Measurements from ENCODE around the gene CPNE7.
A peak's percentile ranks its signal among the peaks of the same experiment; 100 is the strongest.

CPNE7 gene

DNA sequence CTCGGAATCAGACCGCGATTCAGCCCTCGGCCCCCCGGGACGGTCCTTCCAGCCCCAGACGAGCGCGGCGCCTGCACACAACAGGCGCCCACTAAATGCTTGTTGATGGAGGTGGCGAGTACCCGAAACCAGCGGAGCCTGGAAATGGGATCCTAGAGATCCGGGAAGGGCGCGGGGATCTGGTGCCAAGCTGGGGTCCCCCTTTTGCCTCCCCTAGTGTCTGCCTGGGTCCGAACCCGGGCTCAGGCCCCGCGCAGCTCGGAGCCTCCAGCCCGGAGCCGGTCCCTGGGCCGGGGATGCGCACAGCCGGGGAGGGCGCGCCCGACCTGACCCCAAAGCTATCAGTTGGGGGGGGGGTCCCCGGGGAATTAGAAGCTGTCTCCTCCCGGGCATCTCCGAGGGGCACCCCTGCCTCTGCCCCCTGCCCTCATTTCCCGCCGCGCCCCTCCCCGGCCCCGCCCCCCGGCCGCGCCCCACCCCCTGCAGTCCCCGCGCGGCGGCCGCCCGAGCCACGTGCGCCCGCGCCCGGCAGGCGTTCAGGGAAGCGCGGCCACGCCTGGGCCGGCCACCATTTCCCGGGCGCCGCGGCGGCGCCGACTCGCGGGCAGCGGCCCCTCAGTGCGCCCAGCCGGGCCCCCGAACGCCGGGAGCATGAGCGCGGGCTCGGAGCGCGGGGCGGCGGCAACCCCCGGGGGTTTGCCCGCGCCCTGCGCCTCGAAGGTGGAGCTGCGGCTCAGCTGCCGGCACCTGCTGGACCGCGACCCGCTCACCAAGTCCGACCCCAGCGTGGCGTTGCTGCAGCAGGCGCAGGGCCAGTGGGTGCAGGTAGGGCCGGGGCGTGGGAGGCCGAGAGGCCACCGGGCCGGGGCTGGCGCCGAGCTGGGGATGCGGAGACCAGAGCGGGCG, at the start of gene CPNE7:
CPNE7 (plus strand) TSS at position 512 of the 906 bp plus-strand sequence; CDS start at position 652, 140 bp downstream.
- no peak for DNase-seq

GRCh38 chr16:89529097-89529496, 46.5 kb upstream of the CPNE7 start:
- DNase-seq = no peak

GRCh38 chr16:89530401-89531381, 44.9 kb upstream of the CPNE7 start:
- DNase-seq = no peak

DNA sequence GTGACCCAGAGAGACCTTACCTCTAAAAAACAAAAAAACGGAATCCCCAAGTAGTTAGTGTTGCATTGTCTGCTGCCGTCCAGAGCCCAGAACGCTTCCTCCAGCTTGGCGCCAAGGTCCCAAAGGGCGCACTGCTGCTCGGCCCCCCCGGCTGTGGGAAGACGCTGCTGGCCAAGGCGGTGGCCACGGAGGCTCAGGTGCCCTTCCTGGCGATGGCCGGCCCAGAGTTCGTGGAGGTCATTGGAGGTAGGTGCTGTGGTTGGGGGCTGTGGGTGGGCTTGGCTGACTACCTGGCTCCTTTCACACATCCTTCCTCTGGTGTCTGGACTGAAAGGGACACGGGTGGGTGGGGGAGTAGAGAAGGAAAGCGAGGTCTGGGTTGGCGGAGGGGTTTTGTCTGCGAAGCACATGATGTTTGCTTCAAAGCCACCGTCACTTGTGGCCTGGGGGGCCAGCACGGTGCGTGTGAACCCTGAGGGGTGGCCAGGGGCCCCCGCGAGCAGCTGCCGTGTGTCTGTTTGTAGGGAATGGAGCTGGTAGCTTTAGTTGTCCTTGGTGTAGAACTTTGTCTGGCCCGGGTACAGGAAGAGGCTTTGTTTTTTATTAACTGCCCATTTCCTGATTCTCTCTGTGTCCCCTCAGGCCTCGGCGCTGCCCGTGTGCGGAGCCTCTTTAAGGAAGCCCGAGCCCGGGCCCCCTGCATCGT, 43.6 kb upstream of the CPNE7 start:
- DNase-seq = no peak

DNA sequence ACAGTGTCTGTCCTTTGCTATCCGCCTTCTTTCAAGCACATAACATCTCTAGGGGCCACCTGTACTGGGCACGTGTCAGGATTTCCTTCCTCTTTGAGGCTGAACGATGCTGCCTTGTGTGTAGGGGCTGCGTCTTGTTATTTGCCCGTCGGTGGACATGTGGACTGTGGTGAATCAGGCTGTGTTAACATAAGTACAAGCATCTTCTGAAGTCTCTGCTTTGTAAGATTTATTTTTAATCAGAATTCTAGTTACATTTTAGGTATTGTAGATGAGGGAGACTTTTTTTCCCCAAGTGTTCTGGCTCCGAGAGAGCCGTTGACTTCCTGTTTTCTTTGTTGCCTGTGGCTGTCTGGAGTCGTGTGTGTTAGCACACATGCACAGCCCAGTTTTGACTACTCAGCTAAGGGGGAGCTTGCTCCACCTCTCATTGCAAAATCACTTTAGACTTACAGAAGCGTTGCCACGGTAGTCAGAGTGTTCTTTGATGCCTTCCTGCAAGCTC, 41.3 kb upstream of the CPNE7 start:
- peak; percentile 76 for DNase-seq

- no peak for DNase-seq
Measured at GRCh38 chr16:89536371-89536770, 39.2 kb upstream of the CPNE7 start.

GRCh38 chr16:89536886-89537548, 38.5 kb upstream of the CPNE7 start:
- no peak for DNase-seq

- DNase-seq = no peak
Measured at GRCh38 chr16:89537549-89537925, 38.0 kb upstream of the CPNE7 start.

- no peak for DNase-seq
Measured at GRCh38 chr16:89538286-89538685, 37.3 kb upstream of the CPNE7 start.

DNA sequence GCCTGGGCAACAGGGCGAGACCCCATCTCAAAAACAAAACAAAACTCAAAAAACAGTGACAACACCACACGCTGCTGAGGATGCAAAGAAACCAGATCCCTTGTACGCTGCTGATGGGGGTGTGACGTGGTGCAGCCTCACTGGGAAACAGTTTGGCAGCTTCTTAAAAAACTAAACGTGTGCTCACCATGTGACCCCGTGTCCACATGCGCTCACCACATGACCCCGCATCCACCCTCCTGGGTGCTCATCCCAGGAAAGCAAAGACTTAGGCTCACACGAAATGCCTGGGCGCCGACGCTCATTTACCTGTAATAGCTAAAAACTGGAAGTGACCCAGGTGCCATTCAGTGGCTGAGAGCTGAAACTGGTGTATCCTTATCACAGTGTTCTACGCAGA, 35.0 kb upstream of the CPNE7 start:
- no peak for DNase-seq

- DNase-seq = no peak
Measured at GRCh38 chr16:89541792-89542191, 33.8 kb upstream of the CPNE7 start.

DNA sequence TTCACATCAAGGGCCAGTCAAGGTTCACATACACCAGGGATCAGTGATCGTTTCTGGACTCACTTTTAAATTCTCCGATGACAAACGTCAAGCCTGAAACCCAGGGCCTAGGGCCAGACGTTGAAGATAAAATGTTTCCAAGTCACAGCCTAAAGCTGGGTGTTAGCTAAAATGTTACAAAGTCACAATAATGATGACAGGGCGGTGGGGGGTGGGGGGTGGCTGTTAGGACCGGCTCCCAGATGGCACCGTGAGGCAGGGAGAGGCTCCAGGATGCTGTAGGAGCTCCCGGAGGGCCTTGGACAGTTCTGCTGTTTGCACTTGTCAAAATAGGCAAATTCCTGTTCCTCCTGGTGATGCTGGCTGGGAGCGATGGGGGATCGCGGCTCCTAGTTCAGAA, 31.4 kb upstream of the CPNE7 start:
- DNase-seq = no peak

GRCh38 chr16:89544713-89545043, 30.9 kb upstream of the CPNE7 start:
- no peak for DNase-seq

DNA sequence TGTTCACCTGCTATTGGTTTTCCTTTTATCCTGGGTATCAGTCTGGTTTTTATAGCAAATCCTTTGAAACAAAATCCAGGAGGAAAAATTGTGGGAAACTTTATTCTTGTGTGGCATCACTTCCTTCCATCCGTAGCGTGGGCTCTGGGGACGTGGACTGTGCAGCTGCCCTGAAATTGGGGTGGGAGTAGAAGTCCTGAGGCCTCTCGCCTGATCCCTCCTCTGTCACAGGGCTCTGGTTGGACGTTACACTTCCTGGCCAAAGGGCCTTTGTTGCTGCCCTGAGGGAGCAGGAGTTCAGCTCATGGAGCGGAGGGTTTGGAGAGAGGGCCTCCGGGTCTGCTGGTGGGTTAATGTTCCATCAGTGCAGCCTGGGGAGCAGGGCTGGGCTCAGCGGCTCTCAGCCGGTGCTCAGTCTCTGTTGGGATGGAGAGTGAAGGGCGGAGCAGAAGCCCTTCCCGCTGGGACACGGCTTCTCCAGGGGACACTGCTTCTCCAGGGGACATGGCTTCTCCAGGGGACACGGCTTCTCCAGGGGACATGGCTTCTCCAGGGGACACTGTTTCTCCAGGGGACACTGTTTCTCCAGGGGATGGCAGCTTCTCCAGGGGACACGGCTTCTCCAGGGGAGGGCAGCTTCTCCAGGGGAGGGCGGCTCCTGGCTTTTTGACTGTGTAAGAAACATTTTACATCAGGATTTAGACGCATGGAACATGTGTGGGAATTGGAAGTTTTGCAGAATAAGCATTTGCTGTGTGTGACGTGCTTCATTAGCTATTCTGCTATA, 30.3 kb upstream of the CPNE7 start:
- DNase-seq = no peak

- no peak for DNase-seq
Measured at GRCh38 chr16:89545831-89546574, 29.6 kb upstream of the CPNE7 start.

GRCh38 chr16:89546781-89547180, 28.8 kb upstream of the CPNE7 start:
- no peak for DNase-seq

DNA sequence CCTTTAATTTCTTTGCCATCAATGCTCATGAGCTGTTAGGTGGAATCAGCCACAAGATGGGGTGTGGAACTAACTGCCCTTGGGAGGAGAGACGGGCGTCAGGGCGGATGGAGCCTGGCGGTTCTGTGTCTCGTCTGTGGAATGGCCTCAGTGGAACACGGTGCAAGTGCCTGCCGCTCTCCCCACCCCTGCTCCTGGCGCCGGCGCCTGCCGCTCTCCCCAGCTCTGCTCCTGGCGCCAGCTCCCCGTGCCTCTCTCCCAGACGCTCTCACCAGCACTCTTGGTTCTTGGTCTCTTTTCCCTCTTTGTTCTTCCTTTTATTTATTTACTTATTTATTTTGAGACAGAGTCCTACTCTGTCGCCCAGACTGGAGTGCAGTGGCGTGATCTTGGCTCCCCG, 28.3 kb upstream of the CPNE7 start:
- DNase-seq = no peak

DNA sequence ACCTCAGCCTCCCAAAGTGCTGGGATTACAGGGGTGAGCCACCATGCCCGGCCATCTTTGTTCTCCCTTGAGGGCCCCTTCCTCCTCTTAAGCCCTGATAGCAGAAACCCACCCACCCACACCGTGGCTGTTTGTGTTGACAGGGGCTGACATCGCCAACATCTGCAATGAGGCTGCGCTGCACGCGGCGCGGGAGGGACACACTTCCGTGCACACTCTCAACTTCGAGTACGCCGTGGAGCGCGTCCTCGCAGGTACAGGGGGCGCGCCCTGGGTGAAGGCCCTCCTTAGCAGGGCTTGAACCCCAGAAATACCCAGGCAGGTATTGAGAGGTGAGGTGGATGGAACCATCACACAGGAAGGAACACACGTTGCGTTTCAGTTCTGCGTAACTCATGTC, 27.7 kb upstream of the CPNE7 start:
- DNase-seq = no peak

- DNase-seq = no peak
Measured at GRCh38 chr16:89548344-89549006, 27.1 kb upstream of the CPNE7 start.

- no peak for DNase-seq
Measured at GRCh38 chr16:89549007-89549700, 26.4 kb upstream of the CPNE7 start.
